Liver (tissue), 3 donors: ENCODE results near the gene HGFAC.

Experiments
- HNF4A ChIP-seq, 2 donors: conservative IDR thresholded peaks; 2 replicates each; pipeline ENCODE4 v1.6.1; 2016; ENCODE audit warnings: antibody characterized with exemption in 2 of 2, mild to moderate bottlenecking in 2 of 2
- RAD21 ChIP-seq, 2 donors: IDR thresholded peaks; 2 replicates each; pipeline ENCODE4 v1.6.1; 2016; ENCODE audit warnings: antibody characterized with exemption in 2 of 2, mild to moderate bottlenecking in 2 of 2
- TF ChIP-seq, protein P1 (sequence below): fragments of 150-350 bp; IDR thresholded peaks from 2 replicates; pipeline ENCODE4 v1.5.1; 2017; ENCODE audit warnings: improper control_type of control experiment, low read depth, low read length; ENCODE audit not compliant: missing input control
- donor health status: healthy.
- donor health status: healthy.

DNA sequence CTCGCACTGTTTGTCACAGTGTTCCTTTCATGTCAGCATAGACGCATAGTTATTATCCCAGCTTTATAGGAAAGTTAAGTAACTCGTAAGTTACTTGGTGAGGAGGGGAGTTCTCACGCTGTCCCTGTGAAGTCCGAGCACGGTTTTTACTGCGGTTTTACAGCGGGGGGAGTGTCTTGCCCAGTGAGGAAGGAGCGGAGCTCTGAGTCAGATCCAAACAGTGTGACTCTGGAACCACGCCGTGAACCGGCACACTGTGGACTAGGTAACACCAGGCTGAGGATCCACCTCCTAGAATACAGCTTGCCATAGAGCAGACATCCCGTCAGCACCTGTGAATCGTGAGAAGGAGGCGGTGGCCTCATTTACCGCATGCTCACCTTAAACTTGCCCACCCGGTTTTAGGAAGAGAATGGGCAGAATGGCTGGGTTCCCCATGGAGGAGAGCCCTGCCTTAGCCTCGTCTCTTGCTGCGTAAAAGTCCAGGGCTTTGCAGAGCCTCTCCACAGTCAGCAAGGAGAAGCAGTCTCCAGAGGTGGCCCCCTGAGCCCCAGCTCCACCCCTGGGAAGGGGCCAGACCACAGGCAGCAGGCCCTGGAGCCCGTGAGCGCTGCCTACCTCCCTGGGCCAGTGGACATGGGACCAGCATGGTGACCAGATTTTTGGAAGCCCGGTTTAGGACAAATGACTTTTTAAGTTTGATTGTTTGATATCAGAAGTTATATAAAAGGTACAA, 40.2 kb upstream of the HGFAC start:
- TF ChIP-seq RAD21 (IDR thresholded peaks at IDR 0.05) (no peak), HNF4A (conservative IDR thresholded peaks at IDR 0.05) (no peak)
- TF ChIP-seq, protein P1, sequence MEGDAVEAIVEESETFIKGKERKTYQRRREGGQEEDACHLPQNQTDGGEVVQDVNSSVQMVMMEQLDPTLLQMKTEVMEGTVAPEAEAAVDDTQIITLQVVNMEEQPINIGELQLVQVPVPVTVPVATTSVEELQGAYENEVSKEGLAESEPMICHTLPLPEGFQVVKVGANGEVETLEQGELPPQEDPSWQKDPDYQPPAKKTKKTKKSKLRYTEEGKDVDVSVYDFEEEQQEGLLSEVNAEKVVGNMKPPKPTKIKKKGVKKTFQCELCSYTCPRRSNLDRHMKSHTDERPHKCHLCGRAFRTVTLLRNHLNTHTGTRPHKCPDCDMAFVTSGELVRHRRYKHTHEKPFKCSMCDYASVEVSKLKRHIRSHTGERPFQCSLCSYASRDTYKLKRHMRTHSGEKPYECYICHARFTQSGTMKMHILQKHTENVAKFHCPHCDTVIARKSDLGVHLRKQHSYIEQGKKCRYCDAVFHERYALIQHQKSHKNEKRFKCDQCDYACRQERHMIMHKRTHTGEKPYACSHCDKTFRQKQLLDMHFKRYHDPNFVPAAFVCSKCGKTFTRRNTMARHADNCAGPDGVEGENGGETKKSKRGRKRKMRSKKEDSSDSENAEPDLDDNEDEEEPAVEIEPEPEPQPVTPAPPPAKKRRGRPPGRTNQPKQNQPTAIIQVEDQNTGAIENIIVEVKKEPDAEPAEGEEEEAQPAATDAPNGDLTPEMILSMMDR = no peak
